Subcutaneous adipose tissue (tissue), 4 donors: Measurements from ENCODE around the gene MAPKAP1. TPM values are rescaled to one million over a fixed set of nuclear protein-coding genes. Genes with fewer than 3 reads are reported as not detected.

ENCODE experiments used
- CTCF ChIP-seq: fragments of 450-650 bp; IDR thresholded peaks from one replicate; pipeline ENCODE4 v1.5.1; 2016; ENCODE audit warnings: low read depth, mild to moderate bottlenecking, control low read depth, antibody characterized with exemption, moderate library complexity
- total RNA-seq, 4 donors: library from RNA; depleted of rRNA; stranded (reverse); fragments of >200 nt; gene quantifications; one replicate each; pipeline ENCODE4 v1.1.0, GENCODE V29; 2016

MAPKAP1 gene
- total RNA-seq, 4 donors from 2014 or later, result 64.4 to 146 (median 83.9) TPM

GRCh38 chr9:125749287-125749935, 42.4 kb upstream of the MAPKAP1 start:
- TF ChIP-seq CTCF, result no peak

GRCh38 chr9:125748446-125749099, 41.6 kb upstream of the MAPKAP1 start:
- TF ChIP-seq CTCF, result no peak

GRCh38 chr9:125747765-125748445, 40.9 kb upstream of the MAPKAP1 start:
- TF ChIP-seq CTCF, result no peak

- no peak for TF ChIP-seq CTCF
These were observed 40.2 kb upstream of the MAPKAP1 start, which contains the start of gene PBX3 for GRCh38 chr9:125747053-125747764. Gene PBX3 (plus strand): TSS chr9:125747373.

GRCh38 chr9:125746774-125747052, 39.7 kb upstream of the MAPKAP1 start:
- TF ChIP-seq CTCF, result no peak

GRCh38 chr9:125746017-125746773, 39.2 kb upstream of the MAPKAP1 start:
- TF ChIP-seq CTCF, result no peak
